A673 (cell line): ENCODE results near the gene MC4R.

Source experiments
- EZH2 ChIP-seq: fragments of 200-600 bp; sonication (generic); IDR thresholded peaks from 2 replicates; pipeline ENCODE4 v1.6.1; 2017; ENCODE audit warnings: borderline replicate concordance, low read depth, mild to moderate bottlenecking, mixed read lengths, antibody characterized with exemption, low read length; ENCODE audit not compliant: poor library complexity, severe bottlenecking
- TF ChIP-seq, protein P1 (sequence below): fragments of 300-800, 200-600 bp; sonication (generic); conservative IDR thresholded peaks from 2 replicates; pipeline ENCODE4 v1.5.1; 2017; ENCODE audit warnings: low read depth, mild to moderate bottlenecking, antibody characterized with exemption, low read length, moderate library complexity, mixed read lengths

DNA sequence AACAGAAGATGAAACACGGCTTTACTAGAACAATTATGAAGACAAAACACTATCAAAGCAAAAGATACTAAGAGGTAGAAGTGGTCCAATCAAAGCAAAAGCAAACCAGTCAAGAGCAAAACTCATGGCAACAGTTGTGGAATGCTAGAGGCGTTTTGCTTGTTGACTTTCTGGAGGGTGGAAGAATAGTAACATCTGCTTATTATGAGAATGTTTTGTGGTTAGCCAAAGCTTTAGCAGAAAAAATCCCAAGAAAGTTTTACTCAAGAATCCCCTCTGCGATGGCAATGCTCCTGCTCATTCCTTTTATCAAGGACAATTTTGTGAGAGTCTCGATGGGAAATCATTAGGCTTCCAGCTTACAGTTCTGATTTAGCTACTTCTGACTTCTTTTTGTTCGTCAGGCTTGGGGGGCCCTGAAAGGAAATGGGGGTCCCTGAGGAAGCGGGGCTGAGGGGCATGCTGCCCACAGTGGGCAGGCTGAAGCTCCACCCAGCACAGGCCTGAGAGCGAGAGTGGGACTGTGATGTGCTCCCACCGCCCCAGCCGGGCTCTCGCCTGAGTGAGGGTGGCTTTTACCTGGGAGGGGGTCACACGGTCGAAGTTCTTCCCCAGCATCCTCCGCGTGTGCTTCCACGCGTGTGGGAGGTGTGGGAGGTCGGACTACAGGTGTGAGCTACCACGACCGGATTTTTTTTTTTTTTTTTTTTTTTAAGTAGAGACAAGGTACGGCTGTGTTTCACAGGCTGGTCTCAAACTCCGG, 49.0 kb upstream of the MC4R start:
- TF ChIP-seq, protein P1, sequence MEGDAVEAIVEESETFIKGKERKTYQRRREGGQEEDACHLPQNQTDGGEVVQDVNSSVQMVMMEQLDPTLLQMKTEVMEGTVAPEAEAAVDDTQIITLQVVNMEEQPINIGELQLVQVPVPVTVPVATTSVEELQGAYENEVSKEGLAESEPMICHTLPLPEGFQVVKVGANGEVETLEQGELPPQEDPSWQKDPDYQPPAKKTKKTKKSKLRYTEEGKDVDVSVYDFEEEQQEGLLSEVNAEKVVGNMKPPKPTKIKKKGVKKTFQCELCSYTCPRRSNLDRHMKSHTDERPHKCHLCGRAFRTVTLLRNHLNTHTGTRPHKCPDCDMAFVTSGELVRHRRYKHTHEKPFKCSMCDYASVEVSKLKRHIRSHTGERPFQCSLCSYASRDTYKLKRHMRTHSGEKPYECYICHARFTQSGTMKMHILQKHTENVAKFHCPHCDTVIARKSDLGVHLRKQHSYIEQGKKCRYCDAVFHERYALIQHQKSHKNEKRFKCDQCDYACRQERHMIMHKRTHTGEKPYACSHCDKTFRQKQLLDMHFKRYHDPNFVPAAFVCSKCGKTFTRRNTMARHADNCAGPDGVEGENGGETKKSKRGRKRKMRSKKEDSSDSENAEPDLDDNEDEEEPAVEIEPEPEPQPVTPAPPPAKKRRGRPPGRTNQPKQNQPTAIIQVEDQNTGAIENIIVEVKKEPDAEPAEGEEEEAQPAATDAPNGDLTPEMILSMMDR = no peak
- TF ChIP-seq EZH2 = no peak
